HG03442 (cell line): ENCODE measurements around the gene FDXR.

Source experiments
- ATAC-seq: cut with Tn5 transposase; IDR thresholded peaks from one replicate; pipeline ENCODE4 v1.9.1; 2021; ENCODE audit warnings: mild to moderate bottlenecking, moderate library complexity; ENCODE audit not compliant: unreplicated experiment

Gene FDXR

DNA sequence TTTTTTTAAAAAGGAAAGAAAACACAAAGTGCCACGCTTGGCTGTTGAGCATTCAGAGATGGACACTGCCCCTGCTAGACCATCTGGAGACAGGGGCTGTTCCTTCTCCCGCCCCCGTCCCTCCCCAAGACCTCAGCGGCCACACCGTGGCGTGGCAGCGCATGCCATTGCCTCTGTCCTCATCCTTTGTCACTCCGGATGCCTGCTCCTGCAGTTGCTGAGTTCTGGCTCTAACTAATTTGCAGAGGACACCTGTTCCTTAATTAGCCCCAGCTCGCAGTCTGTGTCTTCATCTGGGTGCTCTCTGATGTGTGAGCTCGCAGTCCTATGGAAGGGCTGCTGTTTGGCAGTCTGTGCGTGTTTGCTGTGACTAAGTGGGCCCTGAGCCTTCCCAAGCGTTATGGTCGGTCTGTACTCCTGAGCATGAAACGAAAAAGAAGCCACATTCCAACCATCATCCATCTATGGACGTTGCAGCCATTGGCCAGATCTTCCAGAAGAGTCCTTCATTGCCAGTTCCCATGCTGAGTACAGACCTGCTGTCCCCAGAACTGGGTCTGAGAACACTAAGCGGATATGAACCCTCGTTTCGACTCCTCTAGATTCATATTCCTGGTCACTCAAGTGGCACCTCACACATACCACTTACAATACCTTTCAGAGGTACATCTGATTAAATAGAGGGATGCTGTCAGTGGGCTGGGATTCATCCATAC is 55.7 kb downstream of the FDXR start:
- ATAC-seq = no peak

GRCh38 chr17:74815550-74816370 is 57.0 kb downstream of the FDXR start:
- ATAC-seq = no peak

DNA sequence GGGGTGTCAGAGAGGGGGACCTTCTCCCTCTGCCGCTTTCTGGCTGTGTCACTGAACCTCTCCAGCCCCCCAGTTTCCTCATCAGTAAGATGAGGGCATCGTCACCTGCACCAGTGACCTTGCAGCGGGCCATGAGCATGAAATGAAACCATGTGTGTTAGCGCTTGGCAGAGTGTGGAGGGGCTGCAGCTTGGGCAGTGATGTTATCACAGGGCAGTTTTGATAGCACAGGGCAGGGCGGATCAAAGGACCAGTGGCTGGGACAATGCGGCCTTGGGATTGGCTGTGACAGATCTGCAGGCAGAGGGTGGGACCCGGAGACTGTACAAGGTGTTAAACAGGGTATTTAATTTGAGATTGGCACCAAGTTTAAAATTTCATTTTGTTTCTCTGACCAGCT is 57.7 kb downstream of the FDXR start:
- ATAC-seq = no peak

DNA sequence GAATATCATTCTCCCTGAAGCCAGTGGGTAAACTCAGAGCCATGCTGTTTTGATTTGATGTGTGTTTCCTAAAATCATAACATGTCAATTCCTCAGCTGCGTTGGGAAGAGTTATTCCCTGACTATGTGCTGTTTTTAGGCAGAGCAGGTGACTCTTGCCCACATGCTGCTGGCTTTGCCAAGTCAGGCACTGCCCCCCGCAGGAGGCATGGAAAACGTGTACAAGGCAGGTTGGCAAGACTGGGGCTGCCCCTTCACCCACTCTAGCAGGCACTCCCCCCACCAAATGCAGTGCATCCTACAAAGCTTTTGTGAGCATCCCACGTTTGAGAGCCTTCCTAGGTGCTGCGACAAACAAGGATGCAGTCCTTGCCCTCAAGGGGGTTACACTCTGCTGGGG is 58.3 kb downstream of the FDXR start:
- no peak for ATAC-seq
